Measurements from ENCODE around the gene ANXA11.

- TF ChIP-seq EZH2 (IDR thresholded peaks at IDR 0.05; ENCODE audit: borderline replicate concordance, low read length) (no peak), CTCF (conservative IDR thresholded peaks at IDR 0.05 in 1 of 2, IDR thresholded peaks at IDR 0.05 in 1 of 2; ENCODE audit: extremely low read depth in 1 of 2, insufficient read depth in 1 of 2, low read depth in 1 of 2, low read length in 2 of 2) (no peak)
Measured at GRCh38 chr10:80122110-80122710, 83.1 kb downstream of the ANXA11 start.

All from mammary epithelial cell (primary cell).